ENCODE data around the gene PCNX2.

- TF ChIP-seq HCFC1 (IDR thresholded peaks at IDR 0.05; ENCODE audit: low read depth, low read length) (no peak), E2F5 (CRISPR knock-in tag; conservative IDR thresholded peaks at IDR 0.05) (no peak), ZSCAN30 (CRISPR knock-in tag; IDR thresholded peaks at IDR 0.05) (no peak), RBAK (CRISPR knock-in tag; IDR thresholded peaks at IDR 0.05) (no peak)
Observed at GRCh38 chr1:233255145-233255544, 40.4 kb downstream of the PCNX2 start.
